Gastrocnemius medialis (tissue), 4 donors: ENCODE results near the gene SLC10A3.

ENCODE experiments used
- POLR2A ChIP-seq, 2 donors: fragments of 450-650 bp; IDR thresholded peaks; one replicate each; pipeline ENCODE4 v1.6.1; 2017; ENCODE audit warnings: antibody characterized with exemption in 2 of 2, mild to moderate bottlenecking in 2 of 2, moderate library complexity in 2 of 2
- TF ChIP-seq, protein P1 (sequence below), 5 experiments: fragments of 450-650 bp in 3 of 5; fragments of 200-600 bp in 2 of 5; sonication (generic) in 2 of 5; IDR thresholded peaks in 4 of 5; conservative IDR thresholded peaks in 1 of 5; 1 replicate in 4 of 5; 2 replicates in 1 of 5; pipeline ENCODE4 v1.5.1; 2016 to 2019; ENCODE audit warnings: antibody characterized with exemption in 5 of 5, mild to moderate bottlenecking in 3 of 5, moderate library complexity in 3 of 5

GRCh38 chrX:154502989-154503388 is 12.6 kb upstream of the SLC10A3 start:
- TF ChIP-seq, protein P1, sequence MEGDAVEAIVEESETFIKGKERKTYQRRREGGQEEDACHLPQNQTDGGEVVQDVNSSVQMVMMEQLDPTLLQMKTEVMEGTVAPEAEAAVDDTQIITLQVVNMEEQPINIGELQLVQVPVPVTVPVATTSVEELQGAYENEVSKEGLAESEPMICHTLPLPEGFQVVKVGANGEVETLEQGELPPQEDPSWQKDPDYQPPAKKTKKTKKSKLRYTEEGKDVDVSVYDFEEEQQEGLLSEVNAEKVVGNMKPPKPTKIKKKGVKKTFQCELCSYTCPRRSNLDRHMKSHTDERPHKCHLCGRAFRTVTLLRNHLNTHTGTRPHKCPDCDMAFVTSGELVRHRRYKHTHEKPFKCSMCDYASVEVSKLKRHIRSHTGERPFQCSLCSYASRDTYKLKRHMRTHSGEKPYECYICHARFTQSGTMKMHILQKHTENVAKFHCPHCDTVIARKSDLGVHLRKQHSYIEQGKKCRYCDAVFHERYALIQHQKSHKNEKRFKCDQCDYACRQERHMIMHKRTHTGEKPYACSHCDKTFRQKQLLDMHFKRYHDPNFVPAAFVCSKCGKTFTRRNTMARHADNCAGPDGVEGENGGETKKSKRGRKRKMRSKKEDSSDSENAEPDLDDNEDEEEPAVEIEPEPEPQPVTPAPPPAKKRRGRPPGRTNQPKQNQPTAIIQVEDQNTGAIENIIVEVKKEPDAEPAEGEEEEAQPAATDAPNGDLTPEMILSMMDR (IDR thresholded peaks at IDR 0.05 in 4 of 5, conservative IDR thresholded peaks at IDR 0.05 in 1 of 5): no peak
- TF ChIP-seq POLR2A (IDR thresholded peaks at IDR 0.05): no peak
